Activated CD8-positive, alpha-beta T cell treated with anti-CD3 and anti-CD28 coated beads for 36 hours (primary cell): ENCODE data around the gene RFX2. TPM values are rescaled to one million over a fixed set of nuclear protein-coding genes. Genes with fewer than 3 reads are reported as not detected.
A peak's percentile ranks its signal among the peaks of the same experiment; 100 is the strongest.

Experiments
- ATAC-seq: fragments of 200-7000 bp; cut with Tn5 transposase; one replicate; pipeline ENCODE4 v1.10.0; 2021; ENCODE audit warnings: mild to moderate bottlenecking, moderate library complexity
- CTCF ChIA-PET: fragments of 350-600 bp; sonication (Branson Sonifier 250); formaldehyde crosslinking; loops from one replicate; lab custom pipeline; 2021; ENCODE audit warnings: antibody characterized with exemption; lab: Charles Lee
- POLR2A ChIA-PET: fragments of 350-600 bp; sonication (Branson Sonifier 250); formaldehyde crosslinking; loops from one replicate; lab custom pipeline; 2021; ENCODE audit warnings: antibody characterized with exemption; lab: Charles Lee
- DNase-seq: peaks from one replicate; pipeline ENCODE4 v3.0.0-alpha.2; 2020
- H3K27ac Mint-ChIP-seq: one replicate; pipeline ENCODE4 v1.8.0; 2021; ENCODE audit warnings: mild to moderate bottlenecking, mixed read lengths
- H3K27me3 Mint-ChIP-seq: one replicate; pipeline ENCODE4 v1.8.0; 2021; ENCODE audit warnings: mixed read lengths
- H3K36me3 Mint-ChIP-seq: one replicate; pipeline ENCODE4 v1.8.0; 2021; ENCODE audit warnings: low read depth, mixed read lengths
- H3K4me1 Mint-ChIP-seq: one replicate; pipeline ENCODE4 v1.8.0; 2021; ENCODE audit warnings: low read depth, mixed read lengths
- H3K4me3 Mint-ChIP-seq: one replicate; pipeline ENCODE4 v1.8.0; 2021; ENCODE audit warnings: mild to moderate bottlenecking, moderate library complexity, mixed read lengths
- H3K9me3 Mint-ChIP-seq: one replicate; pipeline ENCODE4 v1.8.0; 2021; ENCODE audit warnings: mixed read lengths
- intact Hi-C: fragments of 100-400 bp; cut with micrococcal nuclease; formaldehyde crosslinking; loops from one replicate; pipeline ENCODE4 v1.10.0; 2022
- total RNA-seq, 2 experiments: library from RNA; stranded (reverse); gene quantifications; one replicate each; pipeline ENCODE4 v1.2.3, GENCODE V29; 2021
- TF ChIP-seq, protein P1 (sequence below): fragments of 200-600 bp; IDR thresholded peaks from one replicate; pipeline ENCODE4 v1.8.0; 2022; ENCODE audit warnings: antibody characterized with exemption, mild to moderate bottlenecking

The RFX2 gene
- total RNA-seq, 2 experiments from 2014 or later: 8.9 to 10.5 TPM

DNA sequence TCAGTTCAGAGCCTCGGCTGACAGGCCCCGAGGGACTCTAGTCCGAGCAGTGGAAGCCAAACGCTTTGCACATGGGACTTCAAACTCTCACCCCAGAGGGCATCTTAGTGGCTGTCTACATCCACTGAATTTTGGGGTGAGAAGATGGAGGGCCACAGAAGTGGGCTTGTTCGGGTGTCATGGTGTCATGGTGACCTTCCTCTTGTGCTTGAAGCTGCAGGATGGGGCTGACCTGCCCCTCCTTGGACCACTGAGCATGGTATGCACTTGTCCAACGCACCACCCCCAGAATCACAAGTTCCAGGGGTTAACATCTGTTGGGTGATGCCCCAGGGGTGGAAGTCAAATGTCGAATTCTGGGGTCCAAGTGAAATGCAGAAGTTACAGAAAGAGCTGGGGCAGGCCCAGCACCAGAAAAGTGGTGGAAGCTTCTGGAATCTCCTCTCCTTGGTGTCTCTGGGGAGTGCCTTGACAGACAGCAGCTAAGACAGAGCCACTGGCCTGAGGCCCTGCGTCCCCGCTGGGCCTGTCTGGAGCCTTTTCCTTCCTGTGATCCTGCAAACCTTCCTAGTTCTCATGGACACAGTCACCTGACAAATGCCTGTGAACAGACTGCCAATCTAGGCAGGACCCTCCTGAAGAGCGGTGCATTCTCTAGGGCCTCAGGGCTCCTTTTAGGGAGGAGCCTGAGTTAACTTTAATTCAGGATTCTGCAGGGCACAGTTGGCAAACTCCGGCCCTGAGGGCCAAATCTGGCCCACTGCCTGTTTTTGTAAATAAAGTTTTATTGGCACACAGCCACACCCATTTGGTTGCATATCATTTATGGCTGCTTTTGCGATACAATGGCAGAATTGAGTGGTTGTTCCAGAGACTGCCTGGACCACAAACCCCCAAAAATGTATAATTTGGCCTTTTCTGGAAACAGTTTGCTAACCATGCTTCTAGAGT, 67.2 kb downstream of the RFX2 start:
- ATAC-seq (no peak), DNase-seq (no peak)
- TF ChIP-seq, protein P1, sequence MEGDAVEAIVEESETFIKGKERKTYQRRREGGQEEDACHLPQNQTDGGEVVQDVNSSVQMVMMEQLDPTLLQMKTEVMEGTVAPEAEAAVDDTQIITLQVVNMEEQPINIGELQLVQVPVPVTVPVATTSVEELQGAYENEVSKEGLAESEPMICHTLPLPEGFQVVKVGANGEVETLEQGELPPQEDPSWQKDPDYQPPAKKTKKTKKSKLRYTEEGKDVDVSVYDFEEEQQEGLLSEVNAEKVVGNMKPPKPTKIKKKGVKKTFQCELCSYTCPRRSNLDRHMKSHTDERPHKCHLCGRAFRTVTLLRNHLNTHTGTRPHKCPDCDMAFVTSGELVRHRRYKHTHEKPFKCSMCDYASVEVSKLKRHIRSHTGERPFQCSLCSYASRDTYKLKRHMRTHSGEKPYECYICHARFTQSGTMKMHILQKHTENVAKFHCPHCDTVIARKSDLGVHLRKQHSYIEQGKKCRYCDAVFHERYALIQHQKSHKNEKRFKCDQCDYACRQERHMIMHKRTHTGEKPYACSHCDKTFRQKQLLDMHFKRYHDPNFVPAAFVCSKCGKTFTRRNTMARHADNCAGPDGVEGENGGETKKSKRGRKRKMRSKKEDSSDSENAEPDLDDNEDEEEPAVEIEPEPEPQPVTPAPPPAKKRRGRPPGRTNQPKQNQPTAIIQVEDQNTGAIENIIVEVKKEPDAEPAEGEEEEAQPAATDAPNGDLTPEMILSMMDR: no peak
- Mint-ChIP-seq H3K27me3 (no peaks in the 10 kb centered on the region), H3K9me3 (no peaks in the 10 kb centered on the region), H3K4me1 (peaks cover 16% of the 10 kb centered on the region), H3K4me3 (no peak overlapping the region), H3K27ac (no peak overlapping the region), H3K36me3 (peaks cover 5% of the 10 kb centered on the region)
- POLR2A ChIA-PET: no interaction called here
- CTCF ChIA-PET: interaction anchor here (0.7 to 2.6 kb wide), 2 partner anchors 83 to 84 kb away, joined by 3 to 14 read pairs; no protein-coding TSS in a partner anchor
- intact Hi-C loops: no loop called here

DNA sequence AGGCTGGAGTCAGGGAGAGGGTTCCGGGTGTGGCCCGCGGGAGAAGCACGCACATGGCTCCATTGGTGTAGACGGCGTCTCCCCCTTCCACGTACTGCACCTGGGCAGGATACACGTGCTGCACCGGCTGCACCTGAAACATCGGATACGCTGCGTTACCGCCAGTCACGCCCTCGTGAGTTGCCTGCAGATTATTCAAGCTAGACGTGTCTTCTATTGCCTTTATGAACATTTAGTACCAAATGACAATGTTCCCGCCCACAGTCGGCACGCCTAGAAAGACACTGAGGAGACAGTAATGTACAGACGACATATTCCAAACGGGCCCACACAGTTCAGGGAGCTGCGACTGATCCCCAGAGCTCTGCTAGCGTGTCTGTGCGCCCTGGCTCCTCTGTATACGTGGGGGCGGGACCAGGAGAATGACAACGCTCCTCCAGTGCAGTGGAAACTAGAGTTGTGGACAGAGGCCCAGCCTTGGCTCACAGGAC, 68.3 kb downstream of the RFX2 start:
- H3K9me3 Mint-ChIP-seq: no peaks in the 10 kb centered on the region
- POLR2A ChIA-PET: no interaction called here
- H3K4me1 Mint-ChIP-seq: peaks cover 19% of the 10 kb centered on the region

DNA sequence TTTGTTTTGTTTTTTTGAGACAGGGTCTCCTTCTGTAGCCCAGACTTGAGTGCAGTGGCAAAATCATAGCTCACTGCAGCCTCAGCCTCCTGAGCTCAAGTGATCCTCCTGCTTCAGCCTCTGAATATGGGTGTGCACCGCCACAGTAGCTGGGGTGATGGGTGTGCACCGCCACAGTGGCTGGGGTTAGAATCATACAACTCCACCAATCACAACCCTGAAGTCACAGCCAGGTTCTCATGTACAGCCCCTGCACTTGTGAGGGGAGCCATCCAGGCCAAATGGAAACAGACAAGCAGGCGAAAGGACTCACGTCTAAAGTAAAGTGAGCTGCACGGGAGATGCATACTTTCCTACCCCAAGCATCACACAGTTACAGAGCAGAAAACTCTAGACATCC, 69.2 kb downstream of the RFX2 start:
- no peak for ATAC-seq
- intact Hi-C loops: no loop called here
- peaks cover 5% of the 10 kb centered on the region for H3K36me3 Mint-ChIP-seq
- POLR2A ChIA-PET: interaction anchor here (0.6 kb wide), 1 partner anchor 212 kb away, joined by 4 read pairs; no protein-coding TSS in a partner anchor
- CTCF ChIA-PET: interaction anchor here (1.0 to 1.2 kb wide), 2 partner anchors 9 to 85 kb away, joined by 3 to 4 read pairs; no protein-coding TSS in a partner anchor
- DNase-seq: no peak
- no peaks in the 10 kb centered on the region for H3K9me3 Mint-ChIP-seq
- H3K27me3 Mint-ChIP-seq: no peaks in the 10 kb centered on the region
- no peak overlapping the region for H3K4me3 Mint-ChIP-seq
- TF ChIP-seq, protein P1: no peak
- H3K4me1 Mint-ChIP-seq: peaks cover 19% of the 10 kb centered on the region
- no peak overlapping the region for H3K27ac Mint-ChIP-seq

More for the DNA sequence above, 68.3 kb downstream of the RFX2 start:
- no peak for DNase-seq
- CTCF ChIA-PET: interaction anchor here (2.6 kb wide), 1 partner anchor 84 kb away, joined by 14 read pairs; no protein-coding TSS in a partner anchor
- H3K27me3 Mint-ChIP-seq: no peaks in the 10 kb centered on the region
- H3K36me3 Mint-ChIP-seq: peaks cover 5% of the 10 kb centered on the region
- ATAC-seq: no peak
- H3K27ac Mint-ChIP-seq: no peak overlapping the region
- intact Hi-C loops: no loop called here
- TF ChIP-seq, protein P1: no peak
- no peak overlapping the region for H3K4me3 Mint-ChIP-seq

DNA sequence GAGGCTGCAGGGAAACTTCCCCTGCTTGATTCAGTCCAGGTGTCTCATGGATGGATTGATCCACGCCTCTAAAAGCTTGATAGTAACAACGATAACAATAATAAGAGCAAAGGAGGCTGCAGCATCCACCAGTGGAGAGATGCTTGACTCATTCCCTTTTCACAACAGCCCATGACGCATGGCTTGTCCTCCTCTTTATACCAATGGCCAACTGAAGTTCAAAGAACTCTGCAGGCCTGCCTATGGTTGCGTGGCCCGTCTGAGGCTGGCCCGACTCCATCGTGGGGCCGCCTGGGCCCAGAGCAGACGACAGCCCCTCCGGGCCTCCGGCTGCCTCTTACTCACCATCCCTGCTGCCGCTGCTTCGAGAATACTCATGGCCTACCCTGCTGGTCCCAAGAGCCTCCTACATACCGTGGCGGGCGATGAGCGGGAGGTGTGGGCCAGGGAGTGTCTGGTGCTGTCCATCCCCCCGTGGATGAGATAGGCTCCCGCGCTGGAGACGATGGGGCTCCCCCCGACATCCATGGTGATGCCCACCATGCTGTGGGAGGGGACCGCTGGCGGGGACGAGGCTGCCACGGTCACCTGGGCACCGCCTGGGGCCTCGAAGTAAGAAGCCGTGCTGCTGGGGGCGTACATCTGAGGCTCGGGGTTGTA, 70.6 kb downstream of the RFX2 start:
- intact Hi-C loops: no loop called here
- Mint-ChIP-seq H3K4me1 (peaks cover 19% of the 10 kb centered on the region), H3K4me3 (no peak overlapping the region), H3K9me3 (no peaks in the 10 kb centered on the region), H3K36me3 (peaks cover 5% of the 10 kb centered on the region), H3K27ac (peak overlapping the region; percentile 76), H3K27me3 (no peaks in the 10 kb centered on the region)
- no peak for DNase-seq
- peak; percentile 14 for ATAC-seq
- ChIA-PET POLR2A (no interaction called here), CTCF (interaction anchor here (1.0 kb wide), 1 partner anchor 9 kb away, joined by 3 read pairs; no protein-coding TSS in a partner anchor)
- TF ChIP-seq, protein P1: no peak
